Breast epithelium (tissue), 4 donors: Measurements from ENCODE around the gene LRRC1. TPM values are rescaled to one million over a fixed set of nuclear protein-coding genes. Genes with fewer than 3 reads are reported as not detected.

ENCODE experiments used
- DNase-seq, 2 donors: peaks; one replicate each; pipeline ENCODE4 v3.0.0-alpha.2; 2019; ENCODE audit warnings: low spot score in 2 of 2
- H3K27ac ChIP-seq, 2 donors: fragments of 200-600 bp; sonication (generic) in 1 of 2; one replicate each; pipeline ENCODE4 v1.5.1; 2016 to 2019; ENCODE audit warnings: mild to moderate bottlenecking in 1 of 2
- H3K27me3 ChIP-seq, 2 donors: fragments of 200-600 bp; sonication (generic) in 1 of 2; one replicate each; pipeline versions ENCODE4 v1.5.1 to v1.6.0; 2017 to 2019; ENCODE audit warnings: control low read depth in 1 of 2, mild to moderate bottlenecking in 1 of 2
- H3K36me3 ChIP-seq: fragments of 200-600 bp; one replicate; pipeline ENCODE4 v1.5.1; 2019
- H3K4me1 ChIP-seq, 2 donors: fragments of 200-600 bp; sonication (generic); one replicate each; pipeline ENCODE4 v1.5.1; 2016 to 2019; ENCODE audit warnings: control low read depth in 1 of 2
- H3K4me3 ChIP-seq, 3 donors: fragments of 200-600 bp; sonication (generic); 1 replicate in 2 of 3; 2 replicates in 1 of 3; pipeline ENCODE4 v1.5.1; 2016 to 2019; ENCODE audit warnings: mild to moderate bottlenecking in 3 of 3, moderate library complexity in 2 of 3
- H3K9me3 ChIP-seq, 2 donors: fragments of 200-600 bp; sonication (generic) in 1 of 2; one replicate each; pipeline ENCODE4 v1.5.1; 2016 to 2019; ENCODE audit warnings: control low read depth in 1 of 2
- CTCF ChIP-seq, 3 donors: fragments of 450-650 bp; IDR thresholded peaks; one replicate each; pipeline ENCODE4 v1.5.1; 2016 to 2017; ENCODE audit warnings: antibody characterized with exemption in 3 of 3, mild to moderate bottlenecking in 3 of 3, moderate library complexity in 3 of 3
- POLR2A ChIP-seq: fragments of 450-650 bp; IDR thresholded peaks from one replicate; pipeline ENCODE4 v1.6.1; 2016; ENCODE audit warnings: antibody characterized with exemption, mild to moderate bottlenecking, moderate library complexity
- POLR2AphosphoS5 ChIP-seq, 3 donors: sonication (generic); formaldehyde crosslinking; IDR thresholded peaks; one replicate each; pipeline ENCODE4 v1.6.1; 2017; ENCODE audit warnings: antibody characterized with exemption in 3 of 3
- intact Hi-C: fragments of 100-400 bp; cut with DNase I; formaldehyde crosslinking; loops from one replicate; pipeline ENCODE4 v1.15.1; 2023; ENCODE audit warnings: low total_unique reads
- total RNA-seq, 3 donors: library from RNA; depleted of rRNA; stranded (reverse); fragments of >200 nt; gene quantifications; one replicate each; pipeline ENCODE4 v1.1.0, GENCODE V29; 2016

LRRC1 gene
- total RNA-seq, 3 donors from 2014 or later, result 10.1 to 37.9 (median 37.4) TPM

DNA sequence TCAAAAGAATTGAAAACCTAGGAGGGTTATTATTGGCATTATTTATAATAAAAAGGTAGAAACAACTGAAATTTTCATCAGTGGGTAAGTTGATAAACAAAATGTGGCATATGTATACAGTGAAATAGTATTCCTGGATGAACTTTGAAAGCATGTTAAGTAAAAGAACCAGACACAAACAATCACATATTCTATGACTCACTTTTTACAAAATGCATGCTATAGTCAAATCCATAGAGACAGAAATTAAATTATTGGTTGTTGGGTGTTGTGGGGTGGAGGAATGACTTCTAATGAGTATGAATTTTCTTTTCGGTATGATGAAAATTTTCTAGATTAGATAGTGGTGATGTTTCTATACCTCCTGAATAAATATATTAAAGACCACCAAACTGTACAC, 94.6 kb downstream of the LRRC1 start:
- H3K27me3 ChIP-seq, result no peaks in the 10 kb centered on the region
- no peaks in the 10 kb centered on the region for H3K36me3 ChIP-seq
- H3K27ac ChIP-seq, result no peak overlapping the region
- no peaks in the 10 kb centered on the region for H3K9me3 ChIP-seq
- intact Hi-C loops, result loop anchor here (10.0 kb wide), 1 partner anchor 105 kb away; no protein-coding TSS in a partner anchor
- DNase-seq, result no peak
- H3K4me3 ChIP-seq, result no peak overlapping the region
- TF ChIP-seq POLR2A (no peak), CTCF (IDR thresholded peaks at IDR 0.05) (no peak), POLR2AphosphoS5 (IDR thresholded peaks at IDR 0.05) (no peak)
- no peaks in the 10 kb centered on the region for H3K4me1 ChIP-seq

GRCh38 chr6:53892707-53893106, 97.9 kb downstream of the LRRC1 start:
- TF ChIP-seq POLR2AphosphoS5 (IDR thresholded peaks at IDR 0.05) (no peak), POLR2A (no peak), CTCF (IDR thresholded peaks at IDR 0.05) (no peak)

GRCh38 chr6:53894091-53894490, 99.3 kb downstream of the LRRC1 start:
- no peaks in the 10 kb centered on the region for H3K9me3 ChIP-seq
- H3K27ac ChIP-seq, result no peak overlapping the region
- intact Hi-C loops, result no loop called here
- DNase-seq, result no peak
- no peaks in the 10 kb centered on the region for H3K4me1 ChIP-seq
- H3K4me3 ChIP-seq, result no peak overlapping the region
- H3K36me3 ChIP-seq, result no peaks in the 10 kb centered on the region
- no peak for TF ChIP-seq POLR2A
- TF ChIP-seq POLR2AphosphoS5 (IDR thresholded peaks at IDR 0.05), result no peak
- TF ChIP-seq CTCF (IDR thresholded peaks at IDR 0.05), result no peak
- H3K27me3 ChIP-seq, result no peaks in the 10 kb centered on the region

More at GRCh38 chr6:53892707-53893106, 97.9 kb downstream of the LRRC1 start:
- Histone ChIP-seq H3K27ac (no peak overlapping the region), H3K27me3 (no peaks in the 10 kb centered on the region), H3K36me3 (no peaks in the 10 kb centered on the region), H3K4me1 (no peaks in the 10 kb centered on the region), H3K4me3 (no peak overlapping the region), H3K9me3 (no peaks in the 10 kb centered on the region)
- intact Hi-C loops, result no loop called here
- no peak for DNase-seq

DNA sequence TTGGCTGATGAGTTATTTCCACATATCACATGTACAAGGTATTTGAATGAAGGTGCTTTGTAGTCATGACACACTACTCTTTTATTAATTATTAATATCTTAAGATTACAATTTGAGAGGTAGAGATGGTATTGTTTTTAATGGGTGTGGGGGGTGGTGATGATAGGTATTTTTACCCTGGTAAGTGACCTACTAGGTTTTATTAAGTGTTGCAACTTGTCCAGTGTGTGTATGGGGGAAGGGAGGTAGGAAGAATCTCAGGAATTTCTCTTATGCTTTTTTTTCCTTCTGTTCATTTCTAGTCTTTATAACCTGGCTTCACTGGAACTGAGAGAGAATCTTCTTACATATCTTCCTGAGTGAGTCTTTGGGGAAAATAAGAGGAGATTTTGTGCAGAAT, 101.4 kb downstream of the LRRC1 start:
- no peak for DNase-seq
- H3K27ac ChIP-seq, result no peak overlapping the region
- intact Hi-C loops, result no loop called here

More for the DNA sequence above, 101.4 kb downstream of the LRRC1 start:
- Histone ChIP-seq H3K27me3 (no peaks in the 10 kb centered on the region), H3K36me3 (no peaks in the 10 kb centered on the region), H3K4me3 (no peak overlapping the region), H3K9me3 (no peaks in the 10 kb centered on the region), H3K4me1 (no peaks in the 10 kb centered on the region)
- TF ChIP-seq POLR2A (no peak), POLR2AphosphoS5 (IDR thresholded peaks at IDR 0.05) (no peak), CTCF (IDR thresholded peaks at IDR 0.05) (no peak)
